K562 (cell line): ENCODE results near the gene INCA1. TPM values are rescaled to one million over a fixed set of nuclear protein-coding genes. Genes with fewer than 3 reads are reported as not detected.

ENCODE experiments used
- CCNT2 ChIP-seq: IDR thresholded peaks from 2 replicates; pipeline ENCODE4 v1.6.1; 2011; ENCODE audit warnings: borderline replicate concordance, low read depth, mild to moderate bottlenecking, moderate library complexity, mixed read lengths, low read length; ENCODE audit not compliant: insufficient read length; ENCODE audit errors: extremely low read depth
- CREM ChIP-seq: IDR thresholded peaks from 2 replicates; pipeline ENCODE4 v1.6.1; 2014; ENCODE audit warnings: antibody characterized with exemption, low read depth
- DDX20 ChIP-seq: fragments of 450-650 bp; IDR thresholded peaks from 2 replicates; pipeline ENCODE4 v1.6.1; 2016; ENCODE audit warnings: missing genetic modification characterization, low read depth, mild to moderate bottlenecking, missing compliant biosample characterization, moderate library complexity
- FOXJ3 ChIP-seq: sonication (generic); formaldehyde crosslinking; IDR thresholded peaks from 2 replicates; pipeline ENCODE4 v1.4.0; 2020; ENCODE audit warnings: mild to moderate bottlenecking, missing genetic modification reagents
- HDAC8 ChIP-seq: fragments of 450-650 bp; IDR thresholded peaks from 2 replicates; pipeline ENCODE4 v1.6.1; 2016; ENCODE audit warnings: mild to moderate bottlenecking, missing genetic modification characterization, moderate library complexity, missing compliant biosample characterization
- KAT7 ChIP-seq: sonication (generic); formaldehyde crosslinking; IDR thresholded peaks from 2 replicates; pipeline ENCODE4 v1.8.0; 2022; ENCODE audit warnings: missing genetic modification reagents, mild to moderate bottlenecking, borderline replicate concordance
- MTA3 ChIP-seq: fragments of 450-650 bp; formaldehyde crosslinking; IDR thresholded peaks from 2 replicates; pipeline ENCODE4 v1.6.1; 2017; ENCODE audit warnings: mild to moderate bottlenecking, borderline replicate concordance
- NFE2 ChIP-seq: IDR thresholded peaks from 2 replicates; pipeline ENCODE4 v1.6.1; 2014; ENCODE audit warnings: antibody characterized with exemption, low read depth
- POLR2AphosphoS5 ChIP-seq: IDR thresholded peaks from 2 replicates; pipeline ENCODE4 v1.6.1; 2011; ENCODE audit warnings: mild to moderate bottlenecking, low read depth, low read length, moderate library complexity; ENCODE audit not compliant: control insufficient read depth, insufficient read depth
- POLR2B ChIP-seq: fragments of 450-650 bp; IDR thresholded peaks from 2 replicates; pipeline ENCODE4 v1.6.1; 2018; ENCODE audit warnings: low read depth; ENCODE audit not compliant: partially characterized antibody
- POLR2G ChIP-seq: fragments of 200-400 bp; formaldehyde crosslinking; IDR thresholded peaks from 2 replicates; pipeline ENCODE4 v1.6.1; 2017; ENCODE audit warnings: low read depth, mild to moderate bottlenecking, antibody characterized with exemption, low read length, moderate library complexity
- SAFB2 ChIP-seq: fragments of 200-400 bp; formaldehyde crosslinking; IDR thresholded peaks from 2 replicates; pipeline ENCODE4 v1.6.1; 2018; ENCODE audit warnings: borderline replicate concordance, low read length, low read depth, moderate library complexity; ENCODE audit not compliant: severe bottlenecking
- SMARCB1 ChIP-seq: IDR thresholded peaks from 2 replicates; pipeline ENCODE4 v1.6.1; 2011; ENCODE audit warnings: improper control_type of control experiment, low read depth; ENCODE audit not compliant: insufficient read length
- SREBF1 ChIP-seq: fragments of 150-350 bp; IDR thresholded peaks from 2 replicates; pipeline ENCODE4 v1.6.1; 2014; ENCODE audit warnings: antibody characterized with exemption, low read depth, low read length, borderline replicate concordance
- ZNF589 ChIP-seq: fragments of 200-800 bp; sonication (Bioruptor generic); IDR thresholded peaks from 2 replicates; pipeline ENCODE4 v1.6.1; 2016; ENCODE audit warnings: low read depth, missing genetic modification characterization, missing compliant biosample characterization
- ZNF79 ChIP-seq: fragments of 250-450 bp; sonication (Bioruptor Pico); IDR thresholded peaks from 2 replicates; pipeline ENCODE4 v1.4.0; 2020; ENCODE audit warnings: low read depth, mild to moderate bottlenecking, moderate library complexity
- polyA plus RNA-seq, 8 experiments: library from polyadenylated mRNA; depleted of rRNA in 4 of 8; stranded (reverse) in 5 of 8; unstranded in 3 of 8; fragments of >200 nt; fragmentation: Nextera tagmentation in 2 of 8; fragmentation: Illumina TruSeq in 1 of 8; extraction: Ambion mirVana in 2 of 8; extraction: Trizol in 1 of 8; gene quantifications; 2 replicates each; pipeline versions ENCODE4 v1.2.1 to v1.2.3, GENCODE V29; 2011 to 2014; ENCODE audit warnings: inconsistent platforms in 1 of 8, missing spikeins in 1 of 8
- total RNA-seq, 7 experiments: library from RNA; depleted of rRNA in 6 of 7; stranded (reverse); fragments of >200 nt in 6 of 7; fragmentation: Illumina TruSeq in 2 of 7; extraction: Trizol in 2 of 7; gene quantifications; 2 replicates each; pipeline versions ENCODE4 v1.2.1 to v1.2.3, GENCODE V29; 2011 to 2021; ENCODE audit warnings: low replicate concordance in 1 of 7
- TF ChIP-seq, protein P1 (sequence below): fragments of 450-650 bp; IDR thresholded peaks from 2 replicates; pipeline ENCODE4 v1.6.1; 2018; ENCODE audit not compliant: partially characterized antibody
- TF ChIP-seq, protein P2 (sequence below): fragments of 450-650 bp; IDR thresholded peaks from one replicate; pipeline ENCODE4 v1.6.1; 2018; ENCODE audit warnings: mild to moderate bottlenecking, moderate library complexity; ENCODE audit not compliant: partially characterized antibody
- TF ChIP-seq, protein P3 (sequence below): sonication (generic); formaldehyde crosslinking; IDR thresholded peaks from 2 replicates; pipeline ENCODE4 v1.9.0; 2022; ENCODE audit warnings: mild to moderate bottlenecking, missing genetic modification reagents
- TF ChIP-seq, protein P4 (sequence below): fragments of 250-450 bp; sonication (Bioruptor Pico); IDR thresholded peaks from 2 replicates; pipeline ENCODE4 v1.4.0; 2020; ENCODE audit warnings: mild to moderate bottlenecking

The INCA1 gene
- total and polyA plus RNA-seq, 9 of the 15 experiments (the other 6 are each of a cell fraction or from before 2014, with no cell fraction given) = 0.08 to 0.50 (median 0.13) TPM; not detected in 4

DNA sequence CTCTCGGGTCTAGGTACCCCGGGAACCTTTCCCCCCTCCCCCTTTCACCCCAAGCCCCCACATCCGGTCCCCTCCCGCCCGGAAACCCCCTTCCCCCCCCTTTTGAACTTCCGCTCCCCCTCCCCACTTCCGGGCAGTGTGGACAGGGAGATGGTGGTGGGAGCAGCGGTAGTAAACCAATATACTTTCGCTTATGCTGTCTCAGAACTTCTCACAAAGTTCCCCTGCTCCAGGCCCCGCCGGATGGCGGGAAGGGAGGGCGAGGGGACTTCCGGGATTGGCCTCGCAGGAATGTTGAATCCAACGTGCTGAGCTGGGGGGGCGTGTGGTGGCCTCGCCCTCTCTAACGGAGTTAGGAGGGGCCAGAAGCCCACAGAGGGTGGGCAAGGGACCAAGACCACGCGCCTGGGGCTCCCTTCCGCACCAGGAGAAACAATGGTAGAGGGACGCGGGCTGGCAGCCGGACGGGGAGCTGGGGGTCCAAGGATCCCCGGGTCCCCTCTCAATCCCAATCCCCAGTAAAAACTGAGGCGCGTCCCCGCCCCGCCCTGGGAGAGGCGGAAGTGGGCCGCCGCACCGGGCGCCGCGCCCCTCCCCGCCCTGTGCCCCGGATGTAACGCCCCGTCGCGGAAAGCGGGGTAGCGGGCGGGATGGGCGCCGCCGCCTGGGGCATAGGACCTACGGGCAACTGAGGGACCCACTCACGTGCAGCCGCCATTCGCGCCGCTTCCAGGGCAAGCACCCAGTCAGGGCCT is 49.7 kb downstream of the INCA1 start (continued):
- TF ChIP-seq, protein P1, sequence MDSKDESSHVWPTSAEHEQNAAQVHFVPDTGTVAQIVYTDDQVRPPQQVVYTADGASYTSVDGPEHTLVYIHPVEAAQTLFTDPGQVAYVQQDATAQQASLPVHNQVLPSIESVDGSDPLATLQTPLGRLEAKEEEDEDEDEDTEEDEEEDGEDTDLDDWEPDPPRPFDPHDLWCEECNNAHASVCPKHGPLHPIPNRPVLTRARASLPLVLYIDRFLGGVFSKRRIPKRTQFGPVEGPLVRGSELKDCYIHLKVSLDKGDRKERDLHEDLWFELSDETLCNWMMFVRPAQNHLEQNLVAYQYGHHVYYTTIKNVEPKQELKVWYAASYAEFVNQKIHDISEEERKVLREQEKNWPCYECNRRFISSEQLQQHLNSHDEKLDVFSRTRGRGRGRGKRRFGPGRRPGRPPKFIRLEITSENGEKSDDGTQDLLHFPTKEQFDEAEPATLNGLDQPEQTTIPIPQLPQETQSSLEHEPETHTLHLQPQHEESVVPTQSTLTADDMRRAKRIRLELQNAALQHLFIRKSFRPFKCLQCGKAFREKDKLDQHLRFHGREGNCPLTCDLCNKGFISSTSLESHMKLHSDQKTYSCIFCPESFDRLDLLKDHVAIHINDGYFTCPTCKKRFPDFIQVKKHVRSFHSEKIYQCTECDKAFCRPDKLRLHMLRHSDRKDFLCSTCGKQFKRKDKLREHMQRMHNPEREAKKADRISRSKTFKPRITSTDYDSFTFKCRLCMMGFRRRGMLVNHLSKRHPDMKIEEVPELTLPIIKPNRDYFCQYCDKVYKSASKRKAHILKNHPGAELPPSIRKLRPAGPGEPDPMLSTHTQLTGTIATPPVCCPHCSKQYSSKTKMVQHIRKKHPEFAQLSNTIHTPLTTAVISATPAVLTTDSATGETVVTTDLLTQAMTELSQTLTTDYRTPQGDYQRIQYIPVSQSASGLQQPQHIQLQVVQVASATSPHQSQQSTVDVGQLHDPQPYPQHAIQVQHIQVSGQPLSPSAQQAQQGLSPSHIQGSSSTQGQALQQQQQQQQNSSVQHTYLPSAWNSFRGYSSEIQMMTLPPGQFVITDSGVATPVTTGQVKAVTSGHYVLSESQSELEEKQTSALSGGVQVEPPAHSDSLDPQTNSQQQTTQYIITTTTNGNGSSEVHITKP = peak; percentile 51
- no peak; the same call in 1 of the 2 replicates for TF ChIP-seq MTA3
- TF ChIP-seq FOXJ3 = no peak
- peak; percentile 87 for TF ChIP-seq POLR2G
- no peak for TF ChIP-seq SAFB2
- TF ChIP-seq, protein P2, sequence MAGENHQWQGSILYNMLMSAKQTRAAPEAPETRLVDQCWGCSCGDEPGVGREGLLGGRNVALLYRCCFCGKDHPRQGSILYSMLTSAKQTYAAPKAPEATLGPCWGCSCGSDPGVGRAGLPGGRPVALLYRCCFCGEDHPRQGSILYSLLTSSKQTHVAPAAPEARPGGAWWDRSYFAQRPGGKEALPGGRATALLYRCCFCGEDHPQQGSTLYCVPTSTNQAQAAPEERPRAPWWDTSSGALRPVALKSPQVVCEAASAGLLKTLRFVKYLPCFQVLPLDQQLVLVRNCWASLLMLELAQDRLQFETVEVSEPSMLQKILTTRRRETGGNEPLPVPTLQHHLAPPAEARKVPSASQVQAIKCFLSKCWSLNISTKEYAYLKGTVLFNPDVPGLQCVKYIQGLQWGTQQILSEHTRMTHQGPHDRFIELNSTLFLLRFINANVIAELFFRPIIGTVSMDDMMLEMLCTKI = no peak
- peak; percentile 20; the same call in 1 of the 2 replicates for TF ChIP-seq POLR2AphosphoS5
- TF ChIP-seq, protein P3, sequence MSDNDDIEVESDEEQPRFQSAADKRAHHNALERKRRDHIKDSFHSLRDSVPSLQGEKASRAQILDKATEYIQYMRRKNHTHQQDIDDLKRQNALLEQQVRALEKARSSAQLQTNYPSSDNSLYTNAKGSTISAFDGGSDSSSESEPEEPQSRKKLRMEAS (CRISPR knock-in tag) = peak; percentile 48; the same call in 1 of the 2 replicates
- no peak for TF ChIP-seq SMARCB1
- TF ChIP-seq, protein P4, sequence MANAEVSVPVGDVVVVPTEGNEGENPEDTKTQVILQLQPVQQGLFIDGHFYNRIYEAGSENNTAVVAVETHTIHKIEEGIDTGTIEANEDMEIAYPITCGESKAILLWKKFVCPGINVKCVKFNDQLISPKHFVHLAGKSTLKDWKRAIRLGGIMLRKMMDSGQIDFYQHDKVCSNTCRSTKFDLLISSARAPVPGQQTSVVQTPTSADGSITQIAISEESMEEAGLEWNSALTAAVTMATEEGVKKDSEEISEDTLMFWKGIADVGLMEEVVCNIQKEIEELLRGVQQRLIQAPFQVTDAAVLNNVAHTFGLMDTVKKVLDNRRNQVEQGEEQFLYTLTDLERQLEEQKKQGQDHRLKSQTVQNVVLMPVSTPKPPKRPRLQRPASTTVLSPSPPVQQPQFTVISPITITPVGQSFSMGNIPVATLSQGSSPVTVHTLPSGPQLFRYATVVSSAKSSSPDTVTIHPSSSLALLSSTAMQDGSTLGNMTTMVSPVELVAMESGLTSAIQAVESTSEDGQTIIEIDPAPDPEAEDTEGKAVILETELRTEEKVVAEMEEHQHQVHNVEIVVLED = no peak
- 0 out of 2 replicates have a peak, but pooled peaks have one; percentile 42 for TF ChIP-seq KAT7 (CRISPR knock-in tag)
- TF ChIP-seq CCNT2 = peak; percentile 25
- TF ChIP-seq DDX20 = no peak
- TF ChIP-seq HDAC8 (tag) = no peak
- TF ChIP-seq ZNF79 (CRISPR knock-in tag) = no peak
- no peak; the same call in 1 of the 2 replicates for TF ChIP-seq CREM
- TF ChIP-seq ZNF589 = no peak
- no peak for TF ChIP-seq NFE2
- no peak for TF ChIP-seq POLR2B
- TF ChIP-seq SREBF1 = no peak
